OCI-M2 (cell line): Measurements from ENCODE around the gene C16orf54.
"Not testable (repeated sequence)": the region's sequence is repeated elsewhere in the genome, so short reads cannot be mapped to it uniquely, and the experiment has no call there.

Experiments
- DNase-seq: peaks from one replicate; lab custom pipeline; 2025; ENCODE audit not compliant: unreplicated experiment; lab: John Stamatoyannopoulos, UW

Gene C16orf54

DNA sequence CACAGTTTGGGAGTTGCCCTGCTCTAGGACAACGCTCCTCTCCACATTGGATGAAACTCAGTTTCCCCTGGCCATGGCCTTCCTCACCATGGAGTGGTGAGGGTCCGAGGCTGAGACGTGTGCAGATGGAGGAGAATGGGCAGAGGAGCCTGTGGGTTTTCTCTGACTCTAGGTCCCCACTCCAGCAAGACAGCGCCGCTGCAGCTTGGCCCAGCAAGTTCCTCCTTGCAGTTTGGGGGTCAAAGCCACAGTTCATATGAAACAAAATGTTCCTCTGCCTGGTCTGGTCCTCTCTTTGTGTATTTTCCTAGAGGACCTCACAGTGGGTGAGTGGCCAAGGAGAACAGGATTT is 2.3 kb downstream of the C16orf54 start:
- no peak for DNase-seq

DNA sequence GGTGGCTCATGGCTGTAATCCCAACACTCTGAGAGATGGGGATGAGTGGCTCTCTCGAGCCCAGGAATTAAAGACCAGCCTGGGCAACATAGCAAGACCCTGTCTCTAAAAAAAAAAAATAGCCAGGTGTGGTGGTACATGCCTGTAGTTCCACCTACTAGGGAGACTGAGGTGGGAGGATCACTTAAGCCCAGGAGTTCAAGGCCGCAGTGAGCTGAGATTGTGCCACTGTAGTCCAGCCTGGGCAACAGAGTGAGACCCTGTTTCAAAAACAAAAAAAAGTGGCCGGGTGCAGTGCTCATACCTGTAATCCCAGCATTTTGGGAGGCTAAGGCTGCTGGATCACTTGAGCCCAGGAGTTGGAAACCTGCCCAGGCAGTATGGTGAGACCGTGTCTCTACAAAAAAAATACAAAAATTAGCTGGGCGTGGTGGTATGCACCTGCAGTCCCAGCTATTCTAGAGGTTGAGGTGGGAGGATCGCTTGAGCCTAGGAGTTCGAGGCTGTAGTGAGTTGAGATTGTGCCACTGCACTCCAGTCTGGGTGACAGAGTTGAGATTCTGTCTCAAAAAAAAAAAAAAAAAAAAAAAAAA is 3.0 kb downstream of the C16orf54 start:
- no peak for DNase-seq

DNA sequence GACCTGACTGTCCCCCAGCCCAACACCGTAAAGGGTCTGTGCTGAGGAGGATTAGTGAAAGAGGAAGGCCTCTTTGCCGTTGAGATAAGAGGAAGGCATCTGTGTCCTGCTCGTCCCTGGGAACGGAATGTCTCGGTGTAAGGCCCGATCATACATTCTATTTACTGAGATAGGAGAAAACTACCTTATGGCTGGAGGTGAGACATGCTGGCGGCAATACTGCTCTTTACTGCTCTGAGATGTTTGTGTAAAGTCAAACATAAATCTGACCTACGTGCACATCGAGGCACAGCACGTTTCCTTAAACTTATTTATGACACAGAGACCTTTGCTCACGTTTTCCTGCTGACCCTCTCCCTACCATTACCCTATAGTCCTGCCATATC is 5.2 kb downstream of the C16orf54 start:
- DNase-seq: not testable (repeated sequence)

DNA sequence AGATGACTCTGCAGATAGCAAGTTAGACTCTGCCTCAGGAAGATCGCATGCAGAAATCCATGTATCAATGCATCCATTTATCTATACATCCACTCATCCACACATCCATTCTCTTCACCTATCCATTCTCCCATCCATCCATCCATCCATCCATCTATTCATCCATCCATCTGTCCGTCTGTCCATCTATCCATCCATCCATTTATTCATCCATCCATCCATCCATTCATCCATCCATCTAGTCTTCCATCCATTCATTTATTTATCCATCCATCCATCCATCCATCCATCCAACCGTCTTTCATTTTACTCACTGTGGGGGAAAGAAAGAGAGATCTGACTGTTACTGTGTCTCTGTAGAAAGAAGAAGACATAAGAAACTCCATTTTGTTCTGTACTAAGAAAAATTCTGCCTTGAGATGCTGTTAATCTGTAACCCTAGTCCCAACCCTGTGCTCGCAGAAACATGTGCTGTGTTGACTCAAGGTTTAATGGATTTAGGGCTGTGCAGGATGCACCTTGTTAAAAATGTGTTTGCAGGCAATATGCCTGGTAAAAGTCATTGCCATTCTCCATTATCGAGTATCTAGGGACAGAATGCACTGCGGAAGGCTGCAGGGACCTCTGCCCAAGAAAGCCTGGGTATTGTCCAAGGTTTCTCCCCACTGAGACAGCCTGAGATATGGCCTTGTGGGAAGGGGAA is 5.7 kb downstream of the C16orf54 start:
- DNase-seq: not testable (repeated sequence)

GRCh38 chr16:29738514-29738913 is 7.3 kb downstream of the C16orf54 start:
- no peak for DNase-seq

DNA sequence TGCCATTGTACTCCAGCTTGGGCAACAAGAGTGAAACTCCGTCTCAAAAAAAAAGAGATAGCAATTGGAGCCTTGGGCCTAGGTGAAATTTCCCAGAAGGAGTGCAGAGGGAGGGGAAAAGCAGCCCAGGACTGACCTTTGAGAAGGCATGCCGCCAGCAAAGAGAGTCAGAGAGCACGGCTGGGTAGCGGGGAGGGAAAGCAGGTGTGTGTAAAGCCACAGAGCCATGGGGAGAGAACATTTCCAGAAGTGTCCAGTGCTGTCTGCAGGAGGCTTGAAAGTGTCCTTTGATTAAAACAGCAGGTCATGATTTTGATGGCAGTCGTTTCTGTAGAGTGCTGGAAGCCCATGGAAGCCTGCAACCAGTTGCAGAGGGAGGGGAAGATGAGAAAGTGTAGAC is 8.1 kb downstream of the C16orf54 start:
- no peak for DNase-seq

GRCh38 chr16:29736764-29737163 is 9.0 kb downstream of the C16orf54 start:
- no peak for DNase-seq

DNA sequence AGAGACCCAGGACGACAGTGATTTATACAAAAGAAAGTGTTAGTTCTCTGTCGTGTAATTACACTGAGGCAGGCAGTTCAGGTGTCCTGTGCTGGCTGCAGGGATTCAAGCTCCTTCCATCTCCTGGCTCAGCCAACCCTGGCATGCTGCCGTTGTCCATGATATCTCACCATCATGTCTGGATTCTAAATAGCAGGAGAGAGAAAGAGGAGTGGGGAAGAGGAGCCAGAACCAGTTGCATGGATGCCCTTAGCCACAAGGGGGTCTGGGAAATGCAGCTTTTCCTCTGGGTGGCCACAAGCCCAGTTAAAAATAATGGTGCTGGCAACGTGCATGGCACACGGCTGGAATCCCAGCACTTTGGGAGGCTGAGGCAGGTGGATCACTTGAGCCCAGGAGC is 9.7 kb downstream of the C16orf54 start:
- DNase-seq: no peak

DNA sequence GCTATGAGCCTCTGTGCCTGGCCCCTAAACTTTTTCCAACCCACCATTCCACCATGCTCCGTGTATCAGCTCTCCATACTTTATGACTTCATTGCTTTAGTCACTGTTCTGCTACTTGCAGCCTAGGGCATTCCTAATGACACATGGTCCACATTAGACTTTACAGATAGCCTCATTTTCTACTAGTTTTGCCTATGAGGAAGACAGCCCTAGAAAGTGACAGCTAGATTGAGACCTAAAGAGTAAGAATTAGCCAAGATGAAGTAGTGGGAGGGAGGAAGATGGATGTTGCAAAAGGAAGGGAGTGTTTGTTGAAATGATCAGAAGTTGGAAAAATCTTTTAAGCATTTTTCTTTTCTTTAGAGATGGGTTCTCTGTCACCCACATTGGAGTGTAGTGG is 11.0 kb downstream of the C16orf54 start:
- DNase-seq: no peak

DNA sequence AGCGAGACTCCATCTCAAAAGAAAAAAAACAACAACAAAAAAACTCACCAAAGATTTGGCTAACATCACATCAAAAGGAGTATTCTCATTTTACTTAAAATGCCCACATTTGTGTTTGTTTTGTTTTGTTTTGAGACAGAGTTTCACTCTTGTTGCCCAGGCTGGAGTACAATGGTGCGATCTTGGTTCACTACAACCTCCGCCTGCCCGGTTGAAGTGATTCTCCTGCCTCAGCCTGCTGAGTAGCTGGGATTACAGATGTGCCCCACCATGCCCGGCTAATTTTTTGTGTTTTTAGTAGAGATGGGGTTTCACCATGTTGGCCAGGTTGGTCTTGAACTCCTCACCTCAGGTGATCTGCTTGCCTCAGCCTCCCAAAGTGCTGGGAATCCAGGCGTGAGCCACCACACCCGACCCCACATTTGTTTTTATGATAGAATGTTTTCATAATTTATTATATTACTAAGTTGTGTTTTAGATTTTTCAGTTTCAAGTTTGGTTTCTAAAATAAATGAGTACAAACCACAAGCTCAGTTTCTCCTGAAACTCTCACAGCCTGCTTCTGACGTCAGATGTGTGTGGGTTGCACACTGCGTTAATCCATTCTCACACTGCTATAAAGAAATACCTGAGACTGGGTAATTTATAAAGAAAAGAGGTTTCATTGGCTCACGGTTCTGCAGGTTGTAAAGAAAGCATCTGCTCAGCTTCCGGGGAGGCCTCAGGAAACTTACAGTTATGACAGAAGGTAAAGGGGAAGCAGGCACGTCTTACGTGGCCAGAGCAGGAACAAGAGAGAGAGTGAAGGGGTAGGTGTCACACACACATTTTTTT is 13.8 kb downstream of the C16orf54 start:
- DNase-seq: not testable (repeated sequence)

DNA sequence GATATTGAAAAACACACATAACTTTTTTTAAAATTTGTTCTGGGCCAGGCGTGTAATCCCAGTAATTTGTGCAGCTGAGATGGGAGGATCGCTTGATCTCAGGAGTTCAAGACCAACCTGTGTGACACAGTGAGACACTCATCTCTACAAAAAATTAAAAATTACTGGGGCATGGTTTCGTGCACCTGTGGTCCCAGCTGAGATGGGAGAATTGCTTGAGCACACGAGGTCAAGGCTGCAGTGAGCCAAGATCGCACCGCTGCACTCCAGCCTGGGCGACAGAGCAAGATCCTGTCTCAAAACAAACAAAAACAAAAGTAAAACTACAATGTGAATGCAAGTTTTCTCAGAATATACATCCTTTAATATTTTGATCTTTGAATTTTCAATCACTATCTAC is 15.1 kb downstream of the C16orf54 start:
- DNase-seq: no peak

- no peak for DNase-seq
Measured at GRCh38 chr16:29729116-29729521, 16.7 kb downstream of the C16orf54 start.

DNA sequence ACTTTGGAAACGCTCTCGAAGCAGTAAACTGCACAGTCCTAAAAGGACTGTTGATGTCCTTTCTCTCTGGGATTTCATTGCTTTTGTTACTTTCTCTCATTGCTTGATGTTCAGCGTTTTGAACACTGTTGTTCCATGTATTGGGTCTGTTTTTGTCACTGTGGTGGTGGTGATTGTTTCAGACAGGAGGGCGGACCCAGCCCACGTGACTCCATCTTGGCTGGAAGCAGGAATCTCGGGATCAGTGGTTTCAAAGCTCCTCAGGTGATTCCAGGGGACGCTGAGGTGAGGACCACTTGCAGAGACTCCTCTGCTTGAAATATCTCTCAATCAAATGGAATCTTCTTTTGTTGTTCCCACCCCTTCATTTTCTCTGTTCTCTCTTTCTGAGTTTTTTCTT is 18.3 kb downstream of the C16orf54 start:
- DNase-seq: no peak

GRCh38 chr16:29726845-29727377 is 18.9 kb downstream of the C16orf54 start:
- no peak for DNase-seq

DNA sequence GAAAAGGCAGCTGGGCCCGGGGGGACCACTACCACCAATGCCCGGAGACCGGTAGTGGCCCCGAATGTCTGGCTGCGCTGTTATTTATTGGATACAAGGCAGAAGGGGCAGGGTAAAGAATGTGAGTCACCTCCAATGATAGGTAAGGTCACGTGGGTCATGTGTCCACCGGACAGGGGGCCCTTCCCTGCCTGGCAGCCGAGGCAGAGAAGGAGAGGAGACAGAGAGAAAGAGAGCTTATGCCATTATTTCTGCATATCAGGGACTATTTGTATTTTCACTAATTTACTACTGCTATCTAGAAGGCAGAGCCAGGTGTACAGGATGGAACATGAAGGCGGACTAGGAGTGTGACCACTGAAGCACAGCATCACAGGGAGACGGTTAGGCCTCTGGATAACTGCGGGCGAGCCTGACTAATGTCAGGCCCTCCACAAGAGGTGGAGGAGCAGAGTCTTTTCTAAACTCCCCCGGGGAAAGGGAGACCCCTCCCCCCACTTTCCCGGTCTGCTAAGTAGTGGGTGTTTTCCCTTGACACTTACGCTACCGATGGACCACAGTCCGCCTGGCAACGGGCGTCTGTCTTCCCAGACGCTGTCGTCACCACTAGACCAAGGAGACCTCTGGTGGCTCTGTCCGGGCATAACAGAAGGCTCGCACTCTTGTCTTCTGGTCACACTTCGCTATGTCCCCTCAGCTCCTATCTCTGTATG is 24.5 kb downstream of the C16orf54 start:
- DNase-seq: peak; percentile 58

DNA sequence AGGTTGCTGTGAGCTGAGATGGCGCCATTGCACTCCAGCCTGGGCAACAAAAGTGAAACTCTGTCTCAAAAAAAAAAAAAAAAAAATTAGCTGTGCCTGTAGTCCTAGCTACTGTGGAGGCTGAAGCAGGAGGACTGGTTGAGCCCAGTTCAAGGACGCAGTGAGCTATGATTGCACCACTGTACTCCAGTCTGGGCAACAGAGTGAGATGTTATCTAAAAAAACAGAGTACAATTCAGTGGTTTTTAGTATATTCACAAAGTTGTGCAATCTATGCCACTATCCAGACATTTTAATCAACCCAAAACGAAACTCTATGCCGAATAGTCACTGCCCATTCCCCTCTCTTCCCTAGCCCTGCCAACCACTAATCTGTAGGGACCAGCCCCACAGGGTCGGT is 25.1 kb downstream of the C16orf54 start:
- DNase-seq: no peak

DNA sequence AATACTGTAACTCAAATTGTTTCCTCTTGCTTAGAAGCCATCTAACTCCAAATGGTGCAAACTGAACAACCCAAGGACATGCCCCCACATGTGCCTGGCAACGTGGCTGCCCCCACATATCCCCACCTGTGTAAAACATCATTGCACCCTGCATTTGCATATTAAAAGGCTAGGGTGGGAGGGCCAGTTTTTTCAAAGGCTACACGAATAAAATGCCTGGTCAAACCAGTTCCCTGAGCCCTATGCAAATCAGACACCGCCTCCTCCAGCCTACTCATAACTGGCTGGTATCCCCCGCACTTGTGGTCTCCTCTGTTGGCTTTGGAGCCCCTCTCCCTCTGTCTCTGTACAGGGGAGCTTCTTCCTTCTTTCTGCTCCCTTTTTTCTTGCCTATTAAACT is 26.7 kb downstream of the C16orf54 start:
- DNase-seq: no peak

DNA sequence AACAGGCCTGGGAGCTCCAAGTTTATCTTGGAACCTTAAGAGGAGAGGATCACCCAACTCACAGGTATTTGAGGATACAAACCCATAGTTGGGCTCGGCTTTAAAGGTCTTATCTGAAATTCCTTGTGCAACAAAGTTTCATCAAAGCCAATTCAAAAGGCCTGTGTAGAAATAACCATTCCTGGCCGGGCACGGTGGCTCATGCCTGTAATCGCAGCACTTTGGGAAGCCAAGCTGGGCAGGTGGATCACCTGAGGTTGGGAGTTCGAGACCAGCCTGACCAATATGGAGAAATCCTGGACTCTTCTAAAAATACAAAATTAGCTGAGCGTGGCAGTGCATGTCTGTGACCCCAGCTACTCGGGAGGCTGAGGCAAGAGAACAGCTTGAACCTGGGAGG is 28.7 kb downstream of the C16orf54 start:
- DNase-seq: no peak

DNA sequence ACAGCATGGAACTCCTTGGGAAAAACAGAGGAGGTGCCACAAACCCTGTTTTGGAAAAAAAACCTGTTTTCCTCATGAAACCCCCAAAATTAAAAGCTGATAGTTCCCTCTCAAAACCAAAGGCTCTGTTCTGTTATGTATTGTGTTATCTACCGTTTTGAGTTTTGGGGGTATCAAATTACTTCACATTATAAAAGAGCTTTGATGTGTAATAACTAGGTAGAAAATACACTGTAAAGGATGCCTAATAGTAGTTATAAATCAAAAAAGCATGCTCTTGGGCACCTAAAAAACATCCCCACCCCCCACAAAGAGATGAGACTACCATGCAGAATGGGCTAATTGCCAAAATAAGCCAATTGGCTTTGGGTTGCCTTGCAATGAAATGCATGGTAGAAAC is 30.8 kb downstream of the C16orf54 start:
- no peak for DNase-seq

DNA sequence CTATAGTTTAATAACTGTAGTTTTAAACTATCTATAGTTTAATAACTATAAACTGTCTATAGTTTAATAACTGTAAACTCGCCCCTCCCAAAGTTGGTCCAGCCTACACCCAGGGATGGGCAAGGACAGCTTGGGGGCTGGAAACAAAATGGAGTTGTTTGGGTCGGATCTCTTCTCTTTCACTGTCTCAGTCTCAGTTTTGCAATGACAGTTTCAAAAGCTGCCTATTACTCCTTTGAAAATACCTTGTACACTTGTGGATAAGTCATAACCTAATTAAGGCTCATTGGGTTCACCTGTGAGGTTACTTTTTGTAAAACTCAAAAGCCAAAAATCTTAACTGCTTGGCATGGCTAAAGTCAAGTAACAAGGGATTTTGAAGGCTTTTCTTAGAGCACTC is 31.4 kb downstream of the C16orf54 start:
- no peak for DNase-seq

GRCh38 chr16:29712809-29713208 is 33.0 kb downstream of the C16orf54 start:
- DNase-seq: no peak
